Adrenal gland (tissue), 12 donors: ENCODE results near the gene PDF. TPM values are rescaled to one million over a fixed set of nuclear protein-coding genes. Genes with fewer than 3 reads are reported as not detected.

Experiments
- DNase-seq, 7 donors: peaks; one replicate each; pipeline ENCODE4 v3.0.0-alpha.2; 2019 to 2020
- H3K27ac ChIP-seq, 5 donors: fragments of 200-600 bp; sonication (generic) in 4 of 5; 1 replicate in 3 of 5; 2 replicates in 2 of 5; pipeline versions ENCODE4 v1.5.1 to v1.8.0; 2016 to 2020; ENCODE audit warnings: mild to moderate bottlenecking in 1 of 5
- H3K27me3 ChIP-seq: fragments of 200-600 bp; 2 replicates; pipeline ENCODE4 v1.8.0; 2021
- H3K36me3 ChIP-seq, 2 donors: fragments of 200-600 bp; replicated peaks in 1 of 2; 1 replicate in 1 of 2; 2 replicates in 1 of 2; pipeline versions ENCODE4 v1.5.1 to v1.8.0; 2018 to 2022
- H3K4me1 ChIP-seq, 2 donors: fragments of 200-600 bp; replicated peaks in 1 of 2; 1 replicate in 1 of 2; 2 replicates in 1 of 2; pipeline versions ENCODE4 v1.5.1 to v1.8.0; 2018 to 2021
- H3K4me3 ChIP-seq, 4 donors: fragments of 200-600 bp; sonication (generic) in 3 of 4; one replicate each; pipeline ENCODE4 v1.5.1; 2016 to 2018
- H3K9me3 ChIP-seq, 3 donors: fragments of 200-600 bp; sonication (generic) in 1 of 3; replicated peaks in 1 of 3; 1 replicate in 2 of 3; 2 replicates in 1 of 3; pipeline versions ENCODE4 v1.5.1 to v1.8.0; 2016 to 2021
- POLR2A ChIP-seq, 2 donors: fragments of 450-650 bp; IDR thresholded peaks; one replicate each; pipeline ENCODE4 v1.6.1; 2017; ENCODE audit warnings: antibody characterized with exemption in 2 of 2, mild to moderate bottlenecking in 2 of 2, moderate library complexity in 1 of 2
- WGBS, 4 donors: extraction: QIAGEN DNeasy Blood & Tissue Kit in 2 of 4; methylation state at CpG; one replicate each; pipeline versions ENCODE4 v1.1.5 to v1.1.7; 2013 to 2017; 5-methylcytosine and 5-hydroxymethylcytosine counted together
- intact Hi-C, 2 donors: fragments of 100-400 bp; cut with DNase I; formaldehyde crosslinking; loops; one replicate each; pipeline versions ENCODE4 v1.14.1 to v1.15.0; 2022 to 2023
- polyA plus RNA-seq, 3 donors: library from polyadenylated mRNA; stranded (reverse); fragments of 200-250 nt in 2 of 3; fragments of 350-450 nt in 1 of 3; fragmentation: Illumina TruSeq in 1 of 3; extraction: RNeasy Lipid Tissue Mini Kit (QIAGEN cat#74804) in 1 of 3; gene quantifications; one replicate each; pipeline ENCODE4 v1.2.3, GENCODE V29; 2013 to 2014
- total RNA-seq, 9 donors: library from RNA; depleted of rRNA in 4 of 9; stranded (reverse); fragments of >200 nt in 4 of 9; fragments of 120-200 nt in 1 of 9; fragmentation: NEBNext Ultra II Directional in 1 of 9; extraction: Animal tissue kit (Norgen Biotek cat#: 25700) in 1 of 9; gene quantifications; one replicate each; pipeline versions ENCODE4 v1.1.0 to v1.2.4, GENCODE V29; 2013 to 2023
- TF ChIP-seq, protein P1 (sequence below), 6 experiments: fragments of 450-650 bp in 4 of 6; fragments of 200-600 bp in 2 of 6; sonication (generic) in 1 of 6; IDR thresholded peaks; 1 replicate in 5 of 6; 2 replicates in 1 of 6; pipeline versions ENCODE4 v1.5.1 to v1.8.0; 2016 to 2021; ENCODE audit warnings: antibody characterized with exemption in 6 of 6, mild to moderate bottlenecking in 2 of 6, moderate library complexity in 1 of 6
- donor health status: healthy with polysubstance abuse.
- donor health status: Bipolar disorder and iron deficiency.
- donor health status: DM: yes; HTN: yes; CAD: no.
- donor health status: DM: no; HTN: no; CAD: no.
- donor health status: DM: no; HTN: no; CAD: no.
- donor health status: DM: yes; HTN: yes; CAD: no.

The PDF gene
- total and polyA plus RNA-seq, 12 donors: 1.2 to 61.9 (median 17.6) TPM

DNA sequence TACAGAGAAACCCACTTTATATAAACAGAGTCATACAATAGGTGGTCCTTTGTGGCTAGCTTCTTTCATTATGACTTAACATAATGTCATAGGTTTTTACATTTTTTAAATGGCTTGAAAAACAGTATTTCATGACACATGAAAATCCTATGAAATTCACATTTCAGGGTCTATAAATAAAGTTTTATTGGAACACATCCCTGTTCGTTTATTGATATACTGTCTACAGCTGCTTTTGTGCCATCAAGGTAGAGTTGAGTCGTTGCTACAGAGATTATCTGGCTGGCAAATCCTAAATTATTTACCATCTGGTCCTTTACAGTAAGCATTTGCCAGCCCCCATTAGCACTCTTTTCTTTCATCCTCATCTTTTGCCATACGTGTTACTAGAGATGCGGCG, 16.9 kb downstream of the PDF start:
- TF ChIP-seq, protein P1, sequence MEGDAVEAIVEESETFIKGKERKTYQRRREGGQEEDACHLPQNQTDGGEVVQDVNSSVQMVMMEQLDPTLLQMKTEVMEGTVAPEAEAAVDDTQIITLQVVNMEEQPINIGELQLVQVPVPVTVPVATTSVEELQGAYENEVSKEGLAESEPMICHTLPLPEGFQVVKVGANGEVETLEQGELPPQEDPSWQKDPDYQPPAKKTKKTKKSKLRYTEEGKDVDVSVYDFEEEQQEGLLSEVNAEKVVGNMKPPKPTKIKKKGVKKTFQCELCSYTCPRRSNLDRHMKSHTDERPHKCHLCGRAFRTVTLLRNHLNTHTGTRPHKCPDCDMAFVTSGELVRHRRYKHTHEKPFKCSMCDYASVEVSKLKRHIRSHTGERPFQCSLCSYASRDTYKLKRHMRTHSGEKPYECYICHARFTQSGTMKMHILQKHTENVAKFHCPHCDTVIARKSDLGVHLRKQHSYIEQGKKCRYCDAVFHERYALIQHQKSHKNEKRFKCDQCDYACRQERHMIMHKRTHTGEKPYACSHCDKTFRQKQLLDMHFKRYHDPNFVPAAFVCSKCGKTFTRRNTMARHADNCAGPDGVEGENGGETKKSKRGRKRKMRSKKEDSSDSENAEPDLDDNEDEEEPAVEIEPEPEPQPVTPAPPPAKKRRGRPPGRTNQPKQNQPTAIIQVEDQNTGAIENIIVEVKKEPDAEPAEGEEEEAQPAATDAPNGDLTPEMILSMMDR (IDR thresholded peaks at IDR 0.05): no peak
- TF ChIP-seq POLR2A (IDR thresholded peaks at IDR 0.05): no peak
- no peak overlapping the region for H3K4me3 ChIP-seq
- WGBS, 4 donors: 92 to 97% (median 96%) methylated on average over 5 of the region's 5 CpGs
- H3K27me3 ChIP-seq: no peaks in the 10 kb centered on the region
- H3K4me1 ChIP-seq: peaks cover 18 to 30% of the 10 kb centered on the region in 2 donors
- H3K36me3 ChIP-seq: peaks cover 0 to 37% of the 10 kb centered on the region in 2 donors
- no peak for DNase-seq
- no peaks in the 10 kb centered on the region for H3K9me3 ChIP-seq
- no peak overlapping the region for H3K27ac ChIP-seq
- intact Hi-C loops: no loop called here

DNA sequence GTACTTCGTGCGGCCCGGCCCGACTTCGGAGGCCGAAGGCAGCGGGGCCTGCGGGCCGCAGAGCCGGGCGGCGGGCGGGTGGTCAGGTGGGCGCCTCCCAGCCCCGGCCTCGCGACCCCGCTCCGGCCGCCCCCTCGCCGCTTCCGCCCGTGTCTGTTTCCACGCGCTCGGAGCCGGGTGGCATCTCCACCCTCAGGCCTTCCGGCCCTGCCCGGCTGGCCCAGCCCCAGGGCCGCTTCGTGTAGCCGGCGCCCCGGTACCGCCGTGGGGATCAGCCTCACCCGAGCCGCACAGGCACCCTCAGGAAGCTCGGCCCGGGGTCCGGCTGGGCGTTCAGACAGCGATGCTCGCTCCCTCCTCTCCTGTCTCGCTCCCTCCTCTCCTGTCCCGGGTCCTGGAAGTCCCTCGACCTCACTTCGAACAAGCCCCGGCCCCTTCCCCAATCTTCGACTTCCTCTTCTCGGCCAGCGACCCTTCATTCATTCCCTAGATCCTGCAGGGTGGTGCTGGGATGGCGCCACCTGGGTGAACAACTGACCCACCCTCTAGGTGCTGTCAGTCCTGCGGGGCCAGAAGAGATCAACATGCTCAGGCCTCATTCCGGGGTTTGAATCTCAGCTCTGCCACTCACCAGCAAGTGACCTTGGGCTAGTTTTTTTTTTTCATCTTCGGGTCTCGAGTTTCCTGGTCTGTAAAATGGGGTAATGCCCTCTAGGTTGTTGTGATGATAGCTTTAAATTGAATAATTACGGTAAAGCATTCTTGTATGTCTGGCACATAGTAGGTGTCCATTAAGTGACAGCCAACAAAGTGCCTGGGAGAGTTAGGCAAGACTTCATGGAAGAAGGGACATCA, 18.6 kb downstream of the PDF start:
- Histone ChIP-seq H3K4me1 (peaks cover 18 to 30% of the 10 kb centered on the region in 2 donors), H3K27ac (peak overlapping the region; percentile 47 to 96 (median 91)), H3K4me3 (peak overlapping the region; percentile 53 to 88 (median 74)), H3K27me3 (no peaks in the 10 kb centered on the region), H3K9me3 (no peaks in the 10 kb centered on the region), H3K36me3 (peaks cover 0 to 21% of the 10 kb centered on the region in 2 donors)
- DNase-seq: peak in 5 of 7 donors; percentile 42 to 66 (median 47)
- TF ChIP-seq POLR2A (IDR thresholded peaks at IDR 0.05): no peak
- TF ChIP-seq, protein P1 (IDR thresholded peaks at IDR 0.05): no peak
- intact Hi-C loops: no loop called here
- 2 to 8% (median 2%) methylated on average over 16 to 59 of the region's 59 CpGs for WGBS, 4 donors

DNA sequence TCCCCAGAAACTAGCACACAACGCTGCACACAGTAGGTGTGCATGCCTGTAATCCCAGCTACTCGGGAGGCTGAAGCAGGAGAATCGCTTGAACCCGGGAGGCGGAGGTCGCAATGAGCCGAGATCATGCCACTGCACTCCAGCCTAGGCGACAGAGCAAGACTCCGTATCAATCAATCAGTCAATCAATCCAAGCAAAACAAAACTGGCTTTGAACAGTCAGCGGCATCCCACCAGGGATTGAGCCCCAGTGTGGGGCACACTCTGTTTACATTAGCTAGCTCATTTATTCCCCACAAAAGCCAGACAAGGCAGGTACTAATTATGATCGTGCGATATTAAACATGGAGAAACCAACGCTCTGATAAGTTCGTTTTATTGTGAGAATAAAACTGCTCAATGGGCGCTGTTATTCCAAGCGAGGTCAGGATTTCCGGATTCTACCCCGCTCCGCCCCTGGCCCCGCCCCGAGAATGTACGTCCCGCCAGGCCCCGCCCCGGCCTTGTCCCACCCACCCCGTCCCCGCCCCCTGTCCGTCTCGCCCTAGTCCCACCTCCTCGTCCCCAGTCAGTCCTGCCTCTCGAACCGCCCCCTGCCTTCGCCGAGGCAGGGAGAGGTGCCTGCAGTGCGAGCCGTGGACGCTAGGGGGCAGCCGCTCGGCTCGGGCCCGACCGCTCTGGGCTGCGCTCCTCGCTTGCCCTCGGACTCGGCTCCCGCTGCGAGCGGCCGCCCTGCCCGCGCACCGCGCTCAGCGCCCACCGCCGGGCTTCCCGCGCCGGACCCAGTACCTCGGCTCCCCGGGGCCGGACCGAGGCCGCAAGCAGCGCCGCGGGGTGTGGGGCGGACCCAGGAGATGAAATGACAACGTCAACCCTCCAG, 19.5 kb downstream of the PDF start, which contains the start of gene VPS4A:
Gene VPS4A, plus strand, starts transcription at position 698 of the 880 bp plus-strand sequence. Its CDS starts 162 bp downstream, at position 860.
- intact Hi-C loops: no loop called here
- H3K27ac ChIP-seq: peak within 1 kb of the TSS; percentile 47 to 96 (median 91)

More for the DNA sequence above, 19.5 kb downstream of the PDF start, which contains the start of gene VPS4A:
- peak; percentile 96 to 98 (median 97) for DNase-seq
- Histone ChIP-seq H3K4me1 (peaks cover 18 to 24% of the 10 kb centered on the region in 2 donors), H3K36me3 (peaks cover 0 to 12% of the 10 kb centered on the region in 2 donors), H3K4me3 (peak within 1 kb of the TSS; percentile 53 to 88 (median 74)), H3K27me3 (no peaks in the 10 kb centered on the region), H3K9me3 (no peaks in the 10 kb centered on the region)
- WGBS, 4 donors: 7 to 34% (median 8%) methylated on average over 16 to 70 of the region's 70 CpGs
- TF ChIP-seq, protein P1 (IDR thresholded peaks at IDR 0.05): peak; percentile 45 to 98 (median 80)
- peak; percentile 85 to 89 for TF ChIP-seq POLR2A (IDR thresholded peaks at IDR 0.05)
